Stimulated activated CD4-positive, alpha-beta T cell treated with anti-CD3 and anti-CD28 coated beads, Interleukin-15, amount 100 ng/mL, for 48 hours (primary cell): ENCODE measurements around the gene PTPRJ.
"Not testable (repeated sequence)": the region's sequence is repeated elsewhere in the genome, so short reads cannot be mapped to it uniquely, and the experiment has no call there.

Experiments used
- DNase-seq, 2 donors: peaks; one replicate each; pipeline ENCODE4 v3.0.0-alpha.2; 2020; ENCODE audit warnings: low read depth in 2 of 2

The PTPRJ gene

GRCh38 chr11:47980088-47980906 lies at the start of gene PTPRJ:
PTPRJ (plus strand) TSS chr11:47980559; CDS start chr11:47980913, 354 bp downstream.
- no peak for DNase-seq

- no peak for DNase-seq
These were observed 47.8 kb upstream of the PTPRJ start for GRCh38 chr11:47932544-47932943.

GRCh38 chr11:47933797-47934196 lies 46.6 kb upstream of the PTPRJ start:
- not testable (repeated sequence) for DNase-seq

GRCh38 chr11:47938791-47939560 lies 41.4 kb upstream of the PTPRJ start:
- DNase-seq, result no peak

GRCh38 chr11:47940904-47941649 lies 39.3 kb upstream of the PTPRJ start:
- no peak for DNase-seq

- DNase-seq, result no peak
These were observed 38.3 kb upstream of the PTPRJ start for GRCh38 chr11:47941907-47942558.

GRCh38 chr11:47943721-47944586 lies 36.4 kb upstream of the PTPRJ start:
- no peak for DNase-seq

GRCh38 chr11:47944632-47945031 lies 35.7 kb upstream of the PTPRJ start:
- no peak for DNase-seq

- DNase-seq, result peak in 1 of 2 donors; percentile 17
These were observed 33.4 kb upstream of the PTPRJ start for GRCh38 chr11:47946682-47947559.

GRCh38 chr11:47948137-47948536 lies 32.2 kb upstream of the PTPRJ start:
- no peak for DNase-seq

GRCh38 chr11:47949001-47949675 lies 31.2 kb upstream of the PTPRJ start:
- DNase-seq, result not testable (repeated sequence)

GRCh38 chr11:47950396-47950795 lies 30.0 kb upstream of the PTPRJ start:
- peak; percentile 22 to 30 for DNase-seq

GRCh38 chr11:47951504-47951903 lies 28.9 kb upstream of the PTPRJ start:
- not testable (repeated sequence) for DNase-seq

GRCh38 chr11:47955061-47955755 lies 25.2 kb upstream of the PTPRJ start:
- DNase-seq, result no peak

- DNase-seq, result no peak
These were observed 20.3 kb upstream of the PTPRJ start for GRCh38 chr11:47960015-47960414.

- no peak for DNase-seq
These were observed 19.0 kb upstream of the PTPRJ start for GRCh38 chr11:47961383-47961782.

- no peak for DNase-seq
These were observed 15.8 kb upstream of the PTPRJ start for GRCh38 chr11:47964546-47964945.
